Stimulated activated naive CD8-positive, alpha-beta T cell treated with anti-CD3 and anti-CD28 coated beads, Interleukin-15, amount 100 ng/mL, for 72 hours (primary cell): ENCODE data around the gene FGF12.
A peak's percentile ranks its signal among the peaks of the same experiment; 100 is the strongest.

ENCODE experiments used
- ATAC-seq: fragments of 150-1000 bp; cut with Tn5 transposase; 2 replicates; pipeline ENCODE4 v1.10.0; 2021; ENCODE audit warnings: mild to moderate bottlenecking, moderate library complexity
- DNase-seq, 2 donors: peaks; one replicate each; pipeline ENCODE4 v3.0.0; 2021 to 2022
- H3K27ac Mint-ChIP-seq, 2 donors: one replicate each; pipeline ENCODE4 v1.8.0; 2022; ENCODE audit warnings: mild to moderate bottlenecking in 2 of 2, mixed read lengths in 2 of 2, moderate library complexity in 2 of 2
- H3K27me3 Mint-ChIP-seq: one replicate; pipeline ENCODE4 v1.8.0; 2022; ENCODE audit warnings: mixed read lengths
- H3K4me1 Mint-ChIP-seq: one replicate; pipeline ENCODE4 v1.8.0; 2022; ENCODE audit warnings: mild to moderate bottlenecking, mixed read lengths
- H3K4me3 Mint-ChIP-seq, 2 donors: one replicate each; pipeline ENCODE4 v1.8.0; 2022; ENCODE audit warnings: mild to moderate bottlenecking in 2 of 2, mixed read lengths in 2 of 2, moderate library complexity in 1 of 2
- H3K9me3 Mint-ChIP-seq, 2 donors: one replicate each; pipeline ENCODE4 v1.8.0; 2022; ENCODE audit warnings: mixed read lengths in 2 of 2

FGF12 gene

GRCh38 chr3:192575879-192576506 is 151.3 kb downstream of the FGF12 start:
- peaks cover 9% of the 10 kb centered on the region for H3K4me1 Mint-ChIP-seq
- no peak for ATAC-seq
- no peak overlapping the region for H3K27ac Mint-ChIP-seq
- peaks cover 0 to 6% of the 10 kb centered on the region in 2 donors for H3K9me3 Mint-ChIP-seq
- H3K4me3 Mint-ChIP-seq, result no peak overlapping the region
- no peak for DNase-seq
- H3K27me3 Mint-ChIP-seq, result peaks cover 25% of the 10 kb centered on the region

GRCh38 chr3:192573240-192573639 is 154.1 kb downstream of the FGF12 start:
- Mint-ChIP-seq H3K27ac (no peak overlapping the region), H3K27me3 (peaks cover 49% of the 10 kb centered on the region), H3K9me3 (peaks cover 0 to 6% of the 10 kb centered on the region in 2 donors), H3K4me1 (peaks cover 11% of the 10 kb centered on the region), H3K4me3 (no peak overlapping the region)
- no peak for DNase-seq
- no peak for ATAC-seq

DNA sequence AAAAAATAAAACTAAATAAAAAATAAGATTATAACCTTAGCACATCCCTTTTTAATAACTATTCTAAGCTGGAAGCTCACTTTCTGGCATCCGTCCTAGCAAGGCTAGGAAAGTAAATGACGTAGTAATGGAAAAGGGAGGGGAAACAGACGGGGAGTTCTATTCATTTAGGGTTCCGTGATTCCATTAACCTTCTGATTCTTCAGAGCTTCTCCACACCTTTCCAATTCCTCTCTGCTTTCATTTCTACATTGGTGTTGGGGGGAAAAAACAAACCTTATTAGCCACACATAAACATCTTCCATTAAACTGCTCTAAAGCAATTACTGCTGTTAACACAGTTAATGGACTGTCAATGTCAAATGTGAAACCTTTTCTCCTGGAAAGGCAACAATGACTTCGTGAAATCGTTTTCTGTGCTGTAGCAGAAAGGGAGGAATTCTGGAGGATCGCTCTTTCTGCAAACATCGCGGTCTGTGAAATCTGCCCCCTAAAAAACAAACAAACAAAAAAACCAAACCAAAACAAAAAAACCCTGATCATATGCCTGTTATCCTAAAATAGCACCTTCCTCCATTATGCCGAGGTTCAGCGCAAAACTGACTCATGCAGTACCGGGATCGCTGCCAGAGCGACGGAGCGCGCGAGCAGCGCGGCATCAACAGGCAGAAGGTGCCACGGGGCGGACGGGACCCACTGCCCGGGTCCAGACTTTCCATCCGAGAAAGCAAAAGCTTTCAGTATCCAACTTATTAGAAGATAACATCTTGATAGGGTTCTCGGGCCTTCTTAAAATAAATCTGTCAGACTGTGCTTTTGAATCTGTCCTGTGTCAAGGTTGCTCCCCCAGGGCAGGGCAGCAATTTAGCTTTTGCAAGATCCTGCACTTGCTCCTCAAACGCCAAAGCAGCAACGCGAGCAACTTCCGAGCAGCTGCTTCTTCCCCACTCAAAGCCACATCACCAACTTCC is 156.2 kb downstream of the FGF12 start:
- Mint-ChIP-seq H3K4me1 (peaks cover 11% of the 10 kb centered on the region), H3K9me3 (peaks cover 0 to 6% of the 10 kb centered on the region in 2 donors), H3K27me3 (peaks cover 61% of the 10 kb centered on the region), H3K27ac (no peak overlapping the region), H3K4me3 (peak overlapping the region; percentile 45 to 58)
- no peak for DNase-seq
- ATAC-seq, result peak; percentile 57

- H3K9me3 Mint-ChIP-seq, result peaks cover 0 to 6% of the 10 kb centered on the region in 2 donors
- ATAC-seq, result no peak
- H3K27me3 Mint-ChIP-seq, result peaks cover 61% of the 10 kb centered on the region
- peaks cover 11% of the 10 kb centered on the region for H3K4me1 Mint-ChIP-seq
- H3K27ac Mint-ChIP-seq, result no peak overlapping the region
- no peak for DNase-seq
- H3K4me3 Mint-ChIP-seq, result no peak overlapping the region
Measured at GRCh38 chr3:192570315-192570714, 157.0 kb downstream of the FGF12 start.

DNA sequence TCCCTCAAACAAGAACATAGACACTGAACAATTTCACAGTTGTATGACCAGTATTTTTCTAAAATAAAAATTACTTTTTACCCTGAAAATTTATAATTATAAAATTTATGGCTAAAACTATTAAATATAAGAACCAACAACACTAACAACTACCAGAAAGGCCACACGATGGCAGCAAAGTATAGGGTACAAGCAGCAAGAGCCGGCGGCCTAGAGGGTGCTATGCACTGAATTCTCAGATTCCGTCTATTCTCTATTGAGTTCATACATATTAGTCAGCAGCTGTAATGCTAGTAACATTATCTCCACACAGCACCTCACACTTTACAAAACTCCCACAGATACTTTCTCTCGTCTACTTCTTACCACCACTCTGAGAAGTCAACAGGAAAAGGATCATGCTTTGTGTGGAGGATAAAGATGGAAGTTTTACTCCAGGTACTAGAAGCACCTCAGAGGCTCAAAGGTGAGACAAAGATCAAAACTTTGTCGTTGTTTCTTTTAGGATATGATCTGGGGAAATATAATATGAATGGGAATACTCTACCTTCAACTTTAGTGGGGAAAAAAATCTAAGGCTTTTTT is 160.5 kb downstream of the FGF12 start:
- H3K9me3 Mint-ChIP-seq, result no peaks in the 10 kb centered on the region
- no peak overlapping the region for H3K4me3 Mint-ChIP-seq
- H3K27me3 Mint-ChIP-seq, result peaks cover 45% of the 10 kb centered on the region
- no peak overlapping the region for H3K27ac Mint-ChIP-seq
- ATAC-seq (peak; percentile 86), DNase-seq (peak; percentile 49 to 56)
- peaks cover 10% of the 10 kb centered on the region for H3K4me1 Mint-ChIP-seq

DNA sequence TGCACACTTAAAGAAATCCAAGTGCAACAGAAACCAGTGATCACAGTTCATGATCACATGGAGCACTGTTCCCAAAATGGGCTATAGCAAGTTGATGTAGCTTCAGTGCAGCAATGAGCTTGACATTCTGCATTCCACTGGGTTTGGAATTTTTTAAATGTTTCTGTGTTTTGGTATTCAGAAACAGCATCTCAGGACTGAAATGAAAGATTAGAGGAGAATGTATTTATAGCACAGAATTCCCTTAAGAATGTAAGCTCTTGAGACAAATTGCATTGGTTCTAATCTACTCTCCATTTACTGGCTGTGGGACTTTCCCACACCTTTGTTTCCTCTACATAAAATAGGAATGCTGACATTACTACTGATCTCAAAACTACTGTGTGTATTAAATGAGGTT is 162.7 kb downstream of the FGF12 start:
- no peaks in the 10 kb centered on the region for H3K4me1 Mint-ChIP-seq
- DNase-seq, result no peak
- peaks cover 26% of the 10 kb centered on the region for H3K27me3 Mint-ChIP-seq
- ATAC-seq, result no peak
- no peak overlapping the region for H3K4me3 Mint-ChIP-seq
- H3K9me3 Mint-ChIP-seq, result no peaks in the 10 kb centered on the region
- no peak overlapping the region for H3K27ac Mint-ChIP-seq

GRCh38 chr3:192563417-192563816 is 163.9 kb downstream of the FGF12 start:
- no peak overlapping the region for H3K27ac Mint-ChIP-seq
- no peak overlapping the region for H3K4me3 Mint-ChIP-seq
- H3K4me1 Mint-ChIP-seq, result no peaks in the 10 kb centered on the region
- no peaks in the 10 kb centered on the region for H3K9me3 Mint-ChIP-seq
- DNase-seq (no peak), ATAC-seq (no peak)
- peaks cover 14% of the 10 kb centered on the region for H3K27me3 Mint-ChIP-seq

GRCh38 chr3:192553707-192554106 is 173.6 kb downstream of the FGF12 start:
- no peak overlapping the region for H3K4me3 Mint-ChIP-seq
- H3K27ac Mint-ChIP-seq, result peak overlapping the region in 1 of 2 donors; percentile 59
- no peak for DNase-seq
- no peaks in the 10 kb centered on the region for H3K27me3 Mint-ChIP-seq
- ATAC-seq, result no peak
- peaks cover 21 to 44% of the 10 kb centered on the region in 2 donors for H3K9me3 Mint-ChIP-seq
- H3K4me1 Mint-ChIP-seq, result no peaks in the 10 kb centered on the region

GRCh38 chr3:192550356-192550755 is 177.0 kb downstream of the FGF12 start:
- Mint-ChIP-seq H3K9me3 (peaks cover 17 to 27% of the 10 kb centered on the region in 2 donors), H3K27ac (no peak overlapping the region), H3K4me3 (no peak overlapping the region), H3K27me3 (no peaks in the 10 kb centered on the region), H3K4me1 (no peaks in the 10 kb centered on the region)
- DNase-seq (no peak), ATAC-seq (no peak)

- Mint-ChIP-seq H3K4me3 (no peak overlapping the region), H3K4me1 (no peaks in the 10 kb centered on the region)
- ATAC-seq, result no peak
Measured at GRCh38 chr3:192545333-192545732, 182.0 kb downstream of the FGF12 start.

DNA sequence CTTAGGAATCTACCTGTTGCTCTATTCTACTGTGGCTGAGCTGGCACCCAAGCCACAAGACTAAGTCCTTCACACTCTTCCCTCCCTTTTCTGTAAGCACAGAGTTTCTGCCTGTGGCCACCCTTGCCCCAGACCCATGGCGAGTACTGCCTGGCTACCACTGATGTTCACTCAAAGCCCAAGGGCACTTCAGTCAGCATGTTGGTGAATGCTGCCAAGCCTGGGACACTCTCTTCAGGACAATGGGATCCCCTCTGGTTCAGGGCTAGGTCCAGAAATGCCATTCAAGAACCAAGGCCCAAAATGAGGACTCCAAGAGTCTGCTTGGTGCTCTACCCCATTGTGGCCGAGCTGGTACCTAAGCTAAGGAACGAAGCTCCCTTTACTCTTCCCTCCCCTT is 184.2 kb downstream of the FGF12 start:
- peaks cover 3 to 9% of the 10 kb centered on the region in 2 donors for H3K9me3 Mint-ChIP-seq
- ATAC-seq (no peak), DNase-seq (no peak)
- no peaks in the 10 kb centered on the region for H3K27me3 Mint-ChIP-seq
- H3K4me1 Mint-ChIP-seq, result no peaks in the 10 kb centered on the region
- H3K27ac Mint-ChIP-seq, result no peak overlapping the region
- no peak overlapping the region for H3K4me3 Mint-ChIP-seq

More at GRCh38 chr3:192545333-192545732, 182.0 kb downstream of the FGF12 start:
- no peak overlapping the region for H3K27ac Mint-ChIP-seq
- DNase-seq, result no peak
- H3K27me3 Mint-ChIP-seq, result no peaks in the 10 kb centered on the region
- H3K9me3 Mint-ChIP-seq, result peaks cover 4 to 11% of the 10 kb centered on the region in 2 donors

DNA sequence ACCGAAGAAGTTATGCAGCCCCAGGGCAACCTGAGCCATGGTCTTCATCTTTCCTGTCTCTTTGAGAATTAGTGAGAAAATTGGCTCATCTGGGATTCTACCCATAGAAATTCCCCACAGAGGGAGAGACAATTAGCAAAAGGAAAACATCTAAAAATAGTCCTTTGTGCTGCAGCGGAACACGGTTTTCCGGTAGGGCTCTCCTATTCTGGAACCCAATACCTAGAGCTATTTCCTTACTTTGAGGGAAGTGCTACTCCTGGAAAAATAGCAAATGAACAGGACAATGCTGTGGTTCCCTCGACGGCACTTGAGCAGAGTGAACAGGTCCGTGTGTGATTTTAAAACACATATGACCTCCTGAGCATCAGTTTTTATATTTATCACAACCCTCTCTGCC is 210.5 kb downstream of the FGF12 start:
- ATAC-seq, result no peak
- H3K4me3 Mint-ChIP-seq, result no peak overlapping the region
- no peak overlapping the region for H3K27ac Mint-ChIP-seq
- H3K9me3 Mint-ChIP-seq, result no peaks in the 10 kb centered on the region
- peaks cover 9% of the 10 kb centered on the region for H3K4me1 Mint-ChIP-seq
- DNase-seq, result no peak
- H3K27me3 Mint-ChIP-seq, result peaks cover 47% of the 10 kb centered on the region

GRCh38 chr3:192515664-192516045 is 211.7 kb downstream of the FGF12 start:
- no peaks in the 10 kb centered on the region for H3K9me3 Mint-ChIP-seq
- peak overlapping the region in 1 of 2 donors; percentile 17 for H3K4me3 Mint-ChIP-seq
- no peak overlapping the region for H3K27ac Mint-ChIP-seq
- H3K4me1 Mint-ChIP-seq, result peaks cover 9% of the 10 kb centered on the region
- H3K27me3 Mint-ChIP-seq, result peaks cover 57% of the 10 kb centered on the region
- no peak for DNase-seq
- ATAC-seq, result no peak

GRCh38 chr3:192514754-192515663 is 212.3 kb downstream of the FGF12 start:
- ATAC-seq (peak; percentile 35), DNase-seq (no peak)
- Mint-ChIP-seq H3K9me3 (no peaks in the 10 kb centered on the region), H3K4me3 (peak overlapping the region; percentile 39 to 72), H3K27ac (no peak overlapping the region), H3K4me1 (peaks cover 9% of the 10 kb centered on the region), H3K27me3 (peaks cover 59% of the 10 kb centered on the region)
